Upper lobe of left lung (tissue), 6 donors: ENCODE measurements around the gene NRXN2. TPM values are rescaled to one million over a fixed set of nuclear protein-coding genes. Genes with fewer than 3 reads are reported as not detected.

ENCODE experiments used
- ATAC-seq, 2 donors: fragments of 200-7000 bp; cut with Tn5 transposase; one replicate each; pipeline ENCODE4 v1.9.1; 2022; ENCODE audit warnings: mild to moderate bottlenecking in 2 of 2, moderate library complexity in 2 of 2; ENCODE audit not compliant: low FRiP score in 2 of 2
- DNase-seq, 2 donors: peaks; one replicate each; pipeline ENCODE4 v3.0.0-alpha.2; 2019 to 2020
- H3K27ac ChIP-seq, 4 donors: fragments of 200-600 bp; sonication (generic); one replicate each; pipeline ENCODE4 v1.5.1; 2016 to 2019
- H3K27me3 ChIP-seq, 4 donors: fragments of 200-600 bp; sonication (generic); one replicate each; pipeline ENCODE4 v1.5.1; 2017 to 2019
- H3K36me3 ChIP-seq, 4 donors: fragments of 200-600 bp; sonication (generic); one replicate each; pipeline ENCODE4 v1.5.1; 2016 to 2019
- H3K4me1 ChIP-seq, 4 donors: fragments of 200-600 bp; sonication (generic); one replicate each; pipeline ENCODE4 v1.5.1; 2018 to 2019
- H3K4me3 ChIP-seq, 4 donors: fragments of 200-600 bp; sonication (generic); one replicate each; pipeline ENCODE4 v1.5.1; 2017 to 2019; ENCODE audit warnings: mild to moderate bottlenecking in 2 of 4, moderate library complexity in 1 of 4
- H3K9me3 ChIP-seq, 4 donors: fragments of 200-600 bp; sonication (generic); one replicate each; pipeline ENCODE4 v1.5.1; 2018 to 2019
- CTCF ChIP-seq, 6 experiments: fragments of 450-650 bp in 4 of 6; fragments of 200-600 bp in 2 of 6; sonication (generic) in 2 of 6; IDR thresholded peaks; one replicate each; pipeline ENCODE4 v1.5.1; 2016 to 2019; ENCODE audit warnings: antibody characterized with exemption in 6 of 6
- EP300 ChIP-seq, 4 donors: sonication (generic); formaldehyde crosslinking; IDR thresholded peaks; one replicate each; pipeline ENCODE4 v1.5.1; 2017; ENCODE audit warnings: antibody characterized with exemption in 4 of 4, control low read depth in 2 of 4
- POLR2A ChIP-seq, 4 donors: fragments of 450-650 bp; IDR thresholded peaks; one replicate each; pipeline ENCODE4 v1.5.1; 2016 to 2017; ENCODE audit warnings: antibody characterized with exemption in 4 of 4, mild to moderate bottlenecking in 2 of 4
- POLR2AphosphoS5 ChIP-seq, 2 donors: sonication (generic); formaldehyde crosslinking; IDR thresholded peaks; one replicate each; pipeline ENCODE4 v1.5.1; 2017; ENCODE audit warnings: antibody characterized with exemption in 2 of 2
- WGBS, 2 donors: methylation state at CpG; one replicate each; pipeline ENCODE4 v1.1.5; 2017 to 2018; 5-methylcytosine and 5-hydroxymethylcytosine counted together
- total RNA-seq, 6 donors: library from RNA; depleted of rRNA in 4 of 6; stranded (reverse); fragments of >200 nt in 4 of 6; gene quantifications; one replicate each; pipeline versions ENCODE4 v1.1.0 to v1.2.1, GENCODE V29; 2016 to 2021
- donor health status: DM: no; HTN: no; CAD: no; lungs with moderate emphysema.
- donor health status: DM: no; HTN: yes; CAD: no; lungs with severe emphysema.

The NRXN2 gene
- total RNA-seq, 6 donors from 2014 or later, result 0.59 to 21.6 (median 2.9) TPM; not detected in 2

GRCh38 chr11:64632654-64633053 lies 90.3 kb downstream of the NRXN2 start:
- Histone ChIP-seq H3K36me3 (no peaks in the 10 kb centered on the region), H3K4me1 (peaks cover 0 to 2% (median 0%) of the 10 kb centered on the region in 4 donors), H3K27ac (no peak overlapping the region), H3K27me3 (peaks cover 0 to 1% (median 0%) of the 10 kb centered on the region in 4 donors), H3K4me3 (no peak overlapping the region), H3K9me3 (no peaks in the 10 kb centered on the region)
- WGBS, 2 donors, result 83 to 87% methylated on average over 9 to 10 of the region's 10 CpGs
- no peak for TF ChIP-seq CTCF (IDR thresholded peaks at IDR 0.05)
- TF ChIP-seq POLR2AphosphoS5 (IDR thresholded peaks at IDR 0.05), result no peak
- no peak for TF ChIP-seq POLR2A (IDR thresholded peaks at IDR 0.05)
- no peak for TF ChIP-seq EP300 (IDR thresholded peaks at IDR 0.05)
- ATAC-seq, result no peak
- DNase-seq, result no peak

GRCh38 chr11:64632237-64632636 lies 90.8 kb downstream of the NRXN2 start:
- Histone ChIP-seq H3K4me1 (no peaks in the 10 kb centered on the region), H3K9me3 (no peaks in the 10 kb centered on the region), H3K4me3 (no peak overlapping the region), H3K36me3 (no peaks in the 10 kb centered on the region), H3K27ac (no peak overlapping the region), H3K27me3 (no peaks in the 10 kb centered on the region)
- TF ChIP-seq EP300 (IDR thresholded peaks at IDR 0.05) (no peak), POLR2A (IDR thresholded peaks at IDR 0.05) (no peak), POLR2AphosphoS5 (IDR thresholded peaks at IDR 0.05) (no peak), CTCF (IDR thresholded peaks at IDR 0.05) (no peak)
- DNase-seq, result no peak
- 80 to 89% methylated on average over 4 to 6 of the region's 6 CpGs for WGBS, 2 donors
- ATAC-seq, result no peak

- ATAC-seq, result no peak
- WGBS, 2 donors, result 80 to 90% methylated on average over 2 to 4 of the region's 4 CpGs
- Histone ChIP-seq H3K27me3 (no peaks in the 10 kb centered on the region), H3K4me1 (no peaks in the 10 kb centered on the region), H3K4me3 (no peak overlapping the region), H3K36me3 (no peaks in the 10 kb centered on the region), H3K9me3 (no peaks in the 10 kb centered on the region), H3K27ac (no peak overlapping the region)
- no peak for TF ChIP-seq POLR2AphosphoS5 (IDR thresholded peaks at IDR 0.05)
- TF ChIP-seq EP300 (IDR thresholded peaks at IDR 0.05), result no peak
- no peak for TF ChIP-seq POLR2A (IDR thresholded peaks at IDR 0.05)
- TF ChIP-seq CTCF (IDR thresholded peaks at IDR 0.05), result no peak
- no peak for DNase-seq
These were observed 91.3 kb downstream of the NRXN2 start for GRCh38 chr11:64631675-64632074.

- 54 to 66% methylated on average over 44 to 56 of the region's 56 CpGs for WGBS, 2 donors
- DNase-seq (peak in 1 of 2 donors; percentile 88), ATAC-seq (no peak)
- Histone ChIP-seq H3K27ac (no peak overlapping the region), H3K36me3 (no peaks in the 10 kb centered on the region), H3K4me3 (no peak overlapping the region), H3K9me3 (no peaks in the 10 kb centered on the region), H3K27me3 (no peaks in the 10 kb centered on the region), H3K4me1 (peaks cover 0 to 4% (median 0%) of the 10 kb centered on the region in 4 donors)
- TF ChIP-seq CTCF (IDR thresholded peaks at IDR 0.05) (no peak), POLR2AphosphoS5 (IDR thresholded peaks at IDR 0.05) (no peak), EP300 (IDR thresholded peaks at IDR 0.05) (no peak), POLR2A (IDR thresholded peaks at IDR 0.05) (no peak)
These were observed 93.0 kb downstream of the NRXN2 start for GRCh38 chr11:64629796-64630562.

- DNase-seq (no peak), ATAC-seq (no peak)
- Histone ChIP-seq H3K9me3 (no peaks in the 10 kb centered on the region), H3K4me3 (no peak overlapping the region), H3K4me1 (peaks cover 0 to 4% (median 0%) of the 10 kb centered on the region in 4 donors), H3K27me3 (no peaks in the 10 kb centered on the region), H3K36me3 (no peaks in the 10 kb centered on the region), H3K27ac (no peak overlapping the region)
- 82 to 86% methylated on average over 6 of the region's 6 CpGs for WGBS, 2 donors
- TF ChIP-seq EP300 (IDR thresholded peaks at IDR 0.05), result no peak
These were observed 93.9 kb downstream of the NRXN2 start for GRCh38 chr11:64629103-64629502.
